WTC11 (cell line): Measurements from ENCODE around the gene UBE2N. TPM values are rescaled to one million over a fixed set of nuclear protein-coding genes. Genes with fewer than 3 reads are reported as not detected.

Experiments used
- ATAC-seq: fragments of 200-7000 bp; cut with Tn5 transposase; 2 replicates; pipeline ENCODE4 v1.10.0; 2021; ENCODE audit warnings: mild to moderate bottlenecking, moderate library complexity
- CTCF ChIA-PET: fragments of 300-600 bp; sonication (Branson Sonifier 250); formaldehyde crosslinking; loops from one replicate; lab custom pipeline; 2021; ENCODE audit warnings: antibody characterized with exemption; lab: Charles Lee
- POLR2A ChIA-PET: fragments of 350-600 bp; sonication (Branson Sonifier 250); formaldehyde crosslinking; loops from one replicate; lab custom pipeline; 2021; ENCODE audit warnings: antibody characterized with exemption; lab: Charles Lee
- DNase-seq: peaks from one replicate; pipeline ENCODE4 v3.0.0; 2021; ENCODE audit warnings: low spot score
- H3K27ac Mint-ChIP-seq: 2 replicates; pipeline ENCODE4 v1.8.0; 2021; ENCODE audit warnings: mixed read lengths
- H3K27me3 Mint-ChIP-seq: 2 replicates; pipeline ENCODE4 v1.8.0; 2021; ENCODE audit warnings: low read depth, mild to moderate bottlenecking, moderate library complexity, mixed read lengths
- H3K36me3 Mint-ChIP-seq: 2 replicates; pipeline ENCODE4 v1.8.0; 2021; ENCODE audit warnings: mixed read lengths
- H3K4me1 Mint-ChIP-seq: 2 replicates; pipeline ENCODE4 v1.8.0; 2022; ENCODE audit warnings: mixed read lengths
- H3K4me3 Mint-ChIP-seq: 2 replicates; pipeline ENCODE4 v1.8.0; 2021; ENCODE audit warnings: mild to moderate bottlenecking, moderate library complexity, mixed read lengths
- H3K9me3 Mint-ChIP-seq: 2 replicates; pipeline ENCODE4 v1.8.0; 2021; ENCODE audit warnings: mixed read lengths
- CTCF ChIP-seq: fragments of 200-600 bp; IDR thresholded peaks from 2 replicates; pipeline ENCODE4 v1.8.0; 2022; ENCODE audit warnings: antibody characterized with exemption
- E2F1 ChIP-seq: sonication (generic); formaldehyde crosslinking; IDR thresholded peaks from 2 replicates; pipeline ENCODE4 v1.8.0; 2022; ENCODE audit warnings: mild to moderate bottlenecking, missing genetic modification reagents
- E2F4 ChIP-seq: sonication (generic); formaldehyde crosslinking; IDR thresholded peaks from 2 replicates; pipeline ENCODE4 v1.8.1; 2022; ENCODE audit warnings: low read depth, mild to moderate bottlenecking, moderate library complexity, missing genetic modification reagents, borderline replicate concordance
- FOXP4 ChIP-seq: sonication (generic); formaldehyde crosslinking; IDR thresholded peaks from 2 replicates; pipeline ENCODE4 v1.8.0; 2022; ENCODE audit warnings: mild to moderate bottlenecking, missing genetic modification reagents
- GABPB1 ChIP-seq: sonication (generic); formaldehyde crosslinking; IDR thresholded peaks from 2 replicates; pipeline ENCODE4 v1.8.1; 2023; ENCODE audit warnings: mild to moderate bottlenecking, missing genetic modification reagents
- HMGXB4 ChIP-seq: sonication (generic); formaldehyde crosslinking; IDR thresholded peaks from 2 replicates; pipeline ENCODE4 v1.8.1; 2023; ENCODE audit warnings: mild to moderate bottlenecking, moderate library complexity, missing genetic modification reagents
- JUN ChIP-seq: sonication (generic); formaldehyde crosslinking; IDR thresholded peaks from 2 replicates; pipeline ENCODE4 v1.8.0; 2023; ENCODE audit warnings: mild to moderate bottlenecking, missing genetic modification reagents
- MAX ChIP-seq: sonication (generic); formaldehyde crosslinking; IDR thresholded peaks from 2 replicates; pipeline ENCODE4 v1.8.0; 2022; ENCODE audit warnings: mild to moderate bottlenecking, missing genetic modification reagents
- NFE2L1 ChIP-seq: sonication (generic); formaldehyde crosslinking; IDR thresholded peaks from 2 replicates; pipeline ENCODE4 v1.8.1; 2023; ENCODE audit warnings: missing genetic modification reagents
- NFYB ChIP-seq: sonication (generic); formaldehyde crosslinking; conservative IDR thresholded peaks from 2 replicates; pipeline ENCODE4 v1.8.0; 2022; ENCODE audit warnings: low read depth, missing genetic modification reagents
- RORB ChIP-seq: fragments of 250-450 bp; sonication (Bioruptor Pico); IDR thresholded peaks from 2 replicates; pipeline ENCODE4 v1.9.0; 2021; ENCODE audit warnings: mild to moderate bottlenecking
- TEAD4 ChIP-seq: sonication (generic); formaldehyde crosslinking; IDR thresholded peaks from 2 replicates; pipeline ENCODE4 v1.8.0; 2022; ENCODE audit warnings: mild to moderate bottlenecking, missing genetic modification reagents
- ZMAT4 ChIP-seq: fragments of 250-450 bp; sonication (Bioruptor Pico); IDR thresholded peaks from 2 replicates; pipeline ENCODE4 v1.9.0; 2021; ENCODE audit warnings: mild to moderate bottlenecking
- ZNF317 ChIP-seq: sonication (generic); formaldehyde crosslinking; IDR thresholded peaks from 2 replicates; pipeline ENCODE4 v1.8.1; 2023; ENCODE audit warnings: low read depth, mild to moderate bottlenecking, moderate library complexity, missing genetic modification reagents, borderline replicate concordance
- ZNF423 ChIP-seq: fragments of 250-450 bp; sonication (Bioruptor Pico); IDR thresholded peaks from 2 replicates; pipeline ENCODE4 v2.1.2; 2022; ENCODE audit warnings: mild to moderate bottlenecking, moderate library complexity
- ZNF425 ChIP-seq: fragments of 250-450 bp; sonication (Bioruptor Pico); conservative IDR thresholded peaks from 2 replicates; pipeline ENCODE4 v1.9.0; 2021; ENCODE audit warnings: mild to moderate bottlenecking
- ZNF512 ChIP-seq: sonication (generic); formaldehyde crosslinking; IDR thresholded peaks from 2 replicates; pipeline ENCODE4 v1.8.1; 2022; ENCODE audit warnings: missing genetic modification reagents, borderline replicate concordance
- ZSCAN18 ChIP-seq: fragments of 250-450 bp; sonication (Bioruptor Pico); IDR thresholded peaks from 2 replicates; pipeline ENCODE4 v2.1.2; 2022; ENCODE audit warnings: mild to moderate bottlenecking, moderate library complexity
- total RNA-seq: library from RNA; stranded (reverse); gene quantifications from 3 replicates; pipeline ENCODE4 v1.2.3, GENCODE V29; 2021

Gene UBE2N
- total RNA-seq, 1 experiment from 2014 or later, result 195 TPM

GRCh38 chr12:93360688-93361087 is 81.1 kb downstream of the UBE2N start:
- ChIA-PET POLR2A (no interaction called here), CTCF (no interaction called here)
- DNase-seq (no peak), ATAC-seq (no peak)
- H3K27ac Mint-ChIP-seq, result no peak overlapping the region
- H3K27me3 Mint-ChIP-seq, result no peaks in the 10 kb centered on the region
- H3K9me3 Mint-ChIP-seq, result no peaks in the 10 kb centered on the region
- H3K4me1 Mint-ChIP-seq, result peaks cover 4% of the 10 kb centered on the region; the same call in 1 of the 2 replicates
- no peak for TF ChIP-seq GABPB1
- no peak for TF ChIP-seq CTCF
- H3K4me3 Mint-ChIP-seq, result no peak overlapping the region
- H3K36me3 Mint-ChIP-seq, result no peaks in the 10 kb centered on the region

GRCh38 chr12:93358821-93359220 is 82.9 kb downstream of the UBE2N start:
- no peak for ATAC-seq
- Mint-ChIP-seq H3K36me3 (no peaks in the 10 kb centered on the region), H3K27me3 (no peaks in the 10 kb centered on the region), H3K9me3 (no peaks in the 10 kb centered on the region), H3K27ac (no peak overlapping the region), H3K4me1 (peaks cover 4% of the 10 kb centered on the region; the same call in 1 of the 2 replicates), H3K4me3 (no peak overlapping the region)
- TF ChIP-seq JUN (CRISPR knock-in tag) (no peak), ZSCAN18 (CRISPR knock-in tag) (no peak), NFE2L1 (no peak), TEAD4 (CRISPR knock-in tag) (no peak), ZMAT4 (CRISPR knock-in tag) (no peak), ZNF423 (no peak), RORB (no peak)
- DNase-seq, result no peak
- POLR2A ChIA-PET, result no interaction called here
- CTCF ChIA-PET, result no interaction called here

- H3K27ac Mint-ChIP-seq, result no peak overlapping the region
- H3K4me3 Mint-ChIP-seq, result no peak overlapping the region
- no peaks in the 10 kb centered on the region for H3K27me3 Mint-ChIP-seq
- no peak for ATAC-seq
- peaks cover 4% of the 10 kb centered on the region; the same call in 1 of the 2 replicates for H3K4me1 Mint-ChIP-seq
- DNase-seq, result no peak
- POLR2A ChIA-PET, result no interaction called here
- H3K9me3 Mint-ChIP-seq, result no peaks in the 10 kb centered on the region
- CTCF ChIA-PET, result no interaction called here
- no peaks in the 10 kb centered on the region for H3K36me3 Mint-ChIP-seq
- TF ChIP-seq NFYB, result no peak
- no peak for TF ChIP-seq ZNF425 (CRISPR knock-in tag)
- TF ChIP-seq E2F1 (CRISPR knock-in tag), result no peak
- TF ChIP-seq ZNF512, result no peak
- no peak for TF ChIP-seq ZNF317 (CRISPR knock-in tag)
- TF ChIP-seq E2F4 (CRISPR knock-in tag), result no peak
- no peak for TF ChIP-seq FOXP4 (CRISPR knock-in tag)
- TF ChIP-seq MAX, result no peak
- no peak for TF ChIP-seq HMGXB4 (CRISPR knock-in tag)
Observed at GRCh38 chr12:93358058-93358457, 83.7 kb downstream of the UBE2N start.
